Measurements from ENCODE around the gene SLC35B1. TPM values are rescaled to one million over a fixed set of nuclear protein-coding genes. Genes with fewer than 3 reads are reported as not detected.

The SLC35B1 gene
- total RNA-seq, 1 experiment from 2014 or later: 55.9 TPM

DNA sequence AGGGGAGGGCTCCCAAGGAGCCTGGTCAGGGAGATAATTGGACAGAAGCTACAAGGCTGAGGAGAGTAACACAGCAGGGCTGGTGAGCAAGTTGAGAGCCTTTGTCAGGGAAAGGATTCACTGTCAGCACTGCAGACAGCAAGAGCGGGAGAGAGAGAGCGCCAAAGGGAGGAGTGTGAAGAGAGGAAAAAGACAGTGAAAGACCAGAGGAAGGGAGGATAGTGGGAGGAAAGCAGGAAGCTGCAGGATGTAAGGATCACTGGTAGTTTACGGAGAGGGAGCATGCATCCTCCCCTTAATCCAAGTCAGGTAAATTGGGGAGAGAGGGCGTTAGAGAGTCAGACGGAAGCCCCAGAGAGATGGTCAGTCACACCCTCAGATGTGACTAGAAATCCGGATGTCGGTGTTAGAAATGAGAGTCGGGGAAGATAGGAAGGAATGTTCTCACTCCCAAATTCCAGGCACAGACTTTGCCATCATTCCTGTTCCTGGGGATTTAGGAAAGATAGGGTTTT, 16.0 kb downstream of the SLC35B1 start (continued):
- TF ChIP-seq, protein P1, sequence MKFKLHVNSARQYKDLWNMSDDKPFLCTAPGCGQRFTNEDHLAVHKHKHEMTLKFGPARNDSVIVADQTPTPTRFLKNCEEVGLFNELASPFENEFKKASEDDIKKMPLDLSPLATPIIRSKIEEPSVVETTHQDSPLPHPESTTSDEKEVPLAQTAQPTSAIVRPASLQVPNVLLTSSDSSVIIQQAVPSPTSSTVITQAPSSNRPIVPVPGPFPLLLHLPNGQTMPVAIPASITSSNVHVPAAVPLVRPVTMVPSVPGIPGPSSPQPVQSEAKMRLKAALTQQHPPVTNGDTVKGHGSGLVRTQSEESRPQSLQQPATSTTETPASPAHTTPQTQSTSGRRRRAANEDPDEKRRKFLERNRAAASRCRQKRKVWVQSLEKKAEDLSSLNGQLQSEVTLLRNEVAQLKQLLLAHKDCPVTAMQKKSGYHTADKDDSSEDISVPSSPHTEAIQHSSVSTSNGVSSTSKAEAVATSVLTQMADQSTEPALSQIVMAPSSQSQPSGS (CRISPR knock-in tag; IDR thresholded peaks at IDR 0.05; ENCODE audit: borderline replicate concordance, low read depth): no peak

DNA sequence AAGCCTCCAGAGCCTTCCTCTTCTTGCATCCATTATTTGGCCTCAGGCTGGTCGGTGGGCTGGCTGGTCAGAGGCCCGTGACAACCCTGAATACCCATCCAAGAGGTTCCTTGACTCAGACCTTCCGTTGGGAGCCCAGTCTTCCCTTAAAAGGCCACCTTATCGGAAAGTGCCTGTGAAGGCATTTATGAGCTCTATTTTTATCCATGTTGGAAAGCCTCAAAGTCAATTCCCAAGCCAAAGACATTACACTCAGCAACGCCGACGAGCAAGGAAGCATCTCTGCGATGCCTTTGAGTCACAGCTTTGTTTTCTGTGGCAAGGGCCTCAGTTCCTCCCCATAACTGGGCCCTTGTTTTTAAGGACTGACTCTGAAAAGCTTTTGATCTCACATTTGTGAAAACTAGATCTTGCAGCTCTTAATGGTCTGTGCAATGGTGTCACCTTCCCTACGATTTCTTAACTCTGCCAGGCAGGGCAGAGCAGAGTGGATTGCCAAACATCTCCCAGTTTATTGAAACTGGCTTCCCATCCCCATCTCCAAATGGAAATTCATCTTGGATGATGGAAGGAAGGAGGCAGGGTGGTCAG, 16.6 kb downstream of the SLC35B1 start:
- H3K4me1 Mint-ChIP-seq: peaks cover 31% of the 10 kb centered on the region
- no peak overlapping the region for H3K4me3 Mint-ChIP-seq
- H3K9me3 Mint-ChIP-seq: no peaks in the 10 kb centered on the region
- TF ChIP-seq, protein P2, sequence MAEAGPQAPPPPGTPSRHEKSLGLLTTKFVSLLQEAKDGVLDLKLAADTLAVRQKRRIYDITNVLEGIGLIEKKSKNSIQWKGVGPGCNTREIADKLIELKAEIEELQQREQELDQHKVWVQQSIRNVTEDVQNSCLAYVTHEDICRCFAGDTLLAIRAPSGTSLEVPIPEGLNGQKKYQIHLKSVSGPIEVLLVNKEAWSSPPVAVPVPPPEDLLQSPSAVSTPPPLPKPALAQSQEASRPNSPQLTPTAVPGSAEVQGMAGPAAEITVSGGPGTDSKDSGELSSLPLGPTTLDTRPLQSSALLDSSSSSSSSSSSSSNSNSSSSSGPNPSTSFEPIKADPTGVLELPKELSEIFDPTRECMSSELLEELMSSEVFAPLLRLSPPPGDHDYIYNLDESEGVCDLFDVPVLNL (CRISPR knock-in tag; IDR thresholded peaks at IDR 0.05; ENCODE audit: borderline replicate concordance, low read depth): no peak
- no peak for TF ChIP-seq ZNF416 (CRISPR knock-in tag; IDR thresholded peaks at IDR 0.05)
- TF ChIP-seq RORB (CRISPR knock-in tag; IDR thresholded peaks at IDR 0.05): no peak
- no peak for TF ChIP-seq SP1 (CRISPR knock-in tag; conservative IDR thresholded peaks at IDR 0.05)
- no peak for TF ChIP-seq ZNF232 (CRISPR knock-in tag; IDR thresholded peaks at IDR 0.05)
- no peak for TF ChIP-seq TP53 (CRISPR knock-in tag; IDR thresholded peaks at IDR 0.05)
- TF ChIP-seq, protein P3, sequence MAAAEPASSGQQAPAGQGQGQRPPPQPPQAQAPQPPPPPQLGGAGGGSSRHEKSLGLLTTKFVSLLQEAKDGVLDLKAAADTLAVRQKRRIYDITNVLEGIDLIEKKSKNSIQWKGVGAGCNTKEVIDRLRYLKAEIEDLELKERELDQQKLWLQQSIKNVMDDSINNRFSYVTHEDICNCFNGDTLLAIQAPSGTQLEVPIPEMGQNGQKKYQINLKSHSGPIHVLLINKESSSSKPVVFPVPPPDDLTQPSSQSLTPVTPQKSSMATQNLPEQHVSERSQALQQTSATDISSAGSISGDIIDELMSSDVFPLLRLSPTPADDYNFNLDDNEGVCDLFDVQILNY (CRISPR knock-in tag; IDR thresholded peaks at IDR 0.05): no peak
- TF ChIP-seq, protein P4, sequence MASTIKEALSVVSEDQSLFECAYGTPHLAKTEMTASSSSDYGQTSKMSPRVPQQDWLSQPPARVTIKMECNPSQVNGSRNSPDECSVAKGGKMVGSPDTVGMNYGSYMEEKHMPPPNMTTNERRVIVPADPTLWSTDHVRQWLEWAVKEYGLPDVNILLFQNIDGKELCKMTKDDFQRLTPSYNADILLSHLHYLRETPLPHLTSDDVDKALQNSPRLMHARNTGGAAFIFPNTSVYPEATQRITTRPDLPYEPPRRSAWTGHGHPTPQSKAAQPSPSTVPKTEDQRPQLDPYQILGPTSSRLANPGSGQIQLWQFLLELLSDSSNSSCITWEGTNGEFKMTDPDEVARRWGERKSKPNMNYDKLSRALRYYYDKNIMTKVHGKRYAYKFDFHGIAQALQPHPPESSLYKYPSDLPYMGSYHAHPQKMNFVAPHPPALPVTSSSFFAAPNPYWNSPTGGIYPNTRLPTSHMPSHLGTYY (CRISPR knock-in tag; IDR thresholded peaks at IDR 0.05): no peak
- no peak for TF ChIP-seq GABPB1 (CRISPR knock-in tag; IDR thresholded peaks at IDR 0.05)
- TF ChIP-seq NFYB (CRISPR knock-in tag; conservative IDR thresholded peaks at IDR 0.05; ENCODE audit: low read depth): no peak
- no peak for TF ChIP-seq FOXK1 (CRISPR knock-in tag; IDR thresholded peaks at IDR 0.05)
- TF ChIP-seq TCF7 (CRISPR knock-in tag; IDR thresholded peaks at IDR 0.05; ENCODE audit: low read depth): no peak
- TF ChIP-seq, protein P5, sequence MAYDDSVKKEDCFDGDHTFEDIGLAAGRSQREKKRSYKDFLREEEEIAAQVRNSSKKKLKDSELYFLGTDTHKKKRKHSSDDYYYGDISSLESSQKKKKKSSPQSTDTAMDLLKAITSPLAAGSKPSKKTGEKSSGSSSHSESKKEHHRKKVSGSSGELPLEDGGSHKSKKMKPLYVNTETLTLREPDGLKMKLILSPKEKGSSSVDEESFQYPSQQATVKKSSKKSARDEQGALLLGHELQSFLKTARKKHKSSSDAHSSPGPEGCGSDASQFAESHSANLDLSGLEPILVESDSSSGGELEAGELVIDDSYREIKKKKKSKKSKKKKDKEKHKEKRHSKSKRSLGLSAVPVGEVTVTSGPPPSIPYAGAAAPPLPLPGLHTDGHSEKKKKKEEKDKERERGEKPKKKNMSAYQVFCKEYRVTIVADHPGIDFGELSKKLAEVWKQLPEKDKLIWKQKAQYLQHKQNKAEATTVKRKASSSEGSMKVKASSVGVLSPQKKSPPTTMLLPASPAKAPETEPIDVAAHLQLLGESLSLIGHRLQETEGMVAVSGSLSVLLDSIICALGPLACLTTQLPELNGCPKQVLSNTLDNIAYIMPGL (CRISPR knock-in tag; IDR thresholded peaks at IDR 0.05): no peak
- no peak for TF ChIP-seq MYBL2 (CRISPR knock-in tag; IDR thresholded peaks at IDR 0.05)
- TF ChIP-seq NR1H2 (CRISPR knock-in tag; IDR thresholded peaks at IDR 0.05): no peak
- ATAC-seq: no peak
- no peaks in the 10 kb centered on the region; the same call in 1 of the 2 replicates for H3K27me3 Mint-ChIP-seq (ENCODE audit: low read depth)
- POLR2A ChIA-PET: no interaction called here
- CTCF ChIA-PET: interaction anchor here (0.6 to 2.3 kb wide), 6 partner anchors 10 to 134 kb away, joined by 3 to 13 read pairs (median 6); no protein-coding TSS in a partner anchor
- no peaks in the 10 kb centered on the region for H3K36me3 Mint-ChIP-seq
- DNase-seq (ENCODE audit: low spot score): no peak
- no peak overlapping the region for H3K27ac Mint-ChIP-seq

DNA sequence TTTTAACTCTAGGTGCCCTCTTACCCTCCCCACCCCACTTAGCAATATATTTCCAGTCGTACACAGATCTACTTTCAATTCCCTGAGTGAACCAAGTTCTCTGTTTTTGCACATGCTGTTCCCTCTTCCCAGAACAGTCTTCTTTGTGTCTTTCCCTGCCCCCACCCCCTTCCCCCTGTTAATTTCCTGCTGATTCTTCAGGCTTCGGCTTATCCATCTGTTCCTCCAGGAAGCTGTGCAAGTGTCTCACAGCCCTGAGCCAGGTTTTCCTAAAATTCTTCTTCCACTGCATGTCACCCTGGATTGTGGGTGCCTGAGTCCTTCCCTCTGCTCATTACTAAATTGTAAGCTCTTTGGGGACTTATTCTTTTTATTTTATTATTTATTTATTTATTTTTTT, 17.5 kb downstream of the SLC35B1 start:
- no peak for DNase-seq (ENCODE audit: low spot score)
- CTCF ChIA-PET: interaction anchor here (2.0 to 2.3 kb wide), 2 partner anchors 122 to 133 kb away, joined by 9 to 13 read pairs; no protein-coding TSS in a partner anchor
- Mint-ChIP-seq H3K36me3 (no peaks in the 10 kb centered on the region), H3K4me1 (peaks cover 30% of the 10 kb centered on the region), H3K4me3 (no peak overlapping the region), H3K27me3 (ENCODE audit: low read depth) (no peaks in the 10 kb centered on the region; the same call in 1 of the 2 replicates), H3K27ac (no peak overlapping the region), H3K9me3 (no peaks in the 10 kb centered on the region)
- POLR2A ChIA-PET: no interaction called here
- TF ChIP-seq ATF1 (CRISPR knock-in tag; IDR thresholded peaks at IDR 0.05): no peak
- TF ChIP-seq TP53 (CRISPR knock-in tag; IDR thresholded peaks at IDR 0.05): no peak
- TF ChIP-seq RORB (CRISPR knock-in tag; IDR thresholded peaks at IDR 0.05): no peak
- no peak for ATAC-seq

Measured in WTC11 (cell line).